Measurements from ENCODE around the gene C5. TPM values are rescaled to one million over a fixed set of nuclear protein-coding genes. Genes with fewer than 3 reads are reported as not detected.

C5 gene
- total RNA-seq, 4 donors from 2014 or later: 5.2 to 7.2 (median 6.2) TPM

DNA sequence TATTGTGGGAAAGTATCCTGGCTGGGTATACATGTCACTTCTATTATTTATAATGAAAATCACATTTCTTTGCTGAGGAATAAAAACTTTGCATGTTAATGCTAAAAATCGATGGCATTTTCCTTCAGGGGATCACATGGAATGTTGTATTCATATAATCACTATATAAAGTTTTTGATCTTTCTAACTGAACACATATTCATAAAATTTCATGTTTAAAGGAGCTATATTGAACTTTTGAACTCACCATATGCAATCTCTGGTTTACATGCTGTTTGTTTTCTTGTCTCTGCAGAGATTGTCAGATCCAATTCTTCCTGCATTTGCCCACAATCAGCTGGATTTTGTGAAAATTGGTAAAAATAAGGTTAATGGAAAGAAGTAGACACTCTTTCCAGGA, 90.1 kb downstream of the C5 start:
- TF ChIP-seq, protein P1, sequence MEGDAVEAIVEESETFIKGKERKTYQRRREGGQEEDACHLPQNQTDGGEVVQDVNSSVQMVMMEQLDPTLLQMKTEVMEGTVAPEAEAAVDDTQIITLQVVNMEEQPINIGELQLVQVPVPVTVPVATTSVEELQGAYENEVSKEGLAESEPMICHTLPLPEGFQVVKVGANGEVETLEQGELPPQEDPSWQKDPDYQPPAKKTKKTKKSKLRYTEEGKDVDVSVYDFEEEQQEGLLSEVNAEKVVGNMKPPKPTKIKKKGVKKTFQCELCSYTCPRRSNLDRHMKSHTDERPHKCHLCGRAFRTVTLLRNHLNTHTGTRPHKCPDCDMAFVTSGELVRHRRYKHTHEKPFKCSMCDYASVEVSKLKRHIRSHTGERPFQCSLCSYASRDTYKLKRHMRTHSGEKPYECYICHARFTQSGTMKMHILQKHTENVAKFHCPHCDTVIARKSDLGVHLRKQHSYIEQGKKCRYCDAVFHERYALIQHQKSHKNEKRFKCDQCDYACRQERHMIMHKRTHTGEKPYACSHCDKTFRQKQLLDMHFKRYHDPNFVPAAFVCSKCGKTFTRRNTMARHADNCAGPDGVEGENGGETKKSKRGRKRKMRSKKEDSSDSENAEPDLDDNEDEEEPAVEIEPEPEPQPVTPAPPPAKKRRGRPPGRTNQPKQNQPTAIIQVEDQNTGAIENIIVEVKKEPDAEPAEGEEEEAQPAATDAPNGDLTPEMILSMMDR (IDR thresholded peaks at IDR 0.05): no peak
- ATAC-seq (ENCODE audit: low FRiP score): no peak

DNA sequence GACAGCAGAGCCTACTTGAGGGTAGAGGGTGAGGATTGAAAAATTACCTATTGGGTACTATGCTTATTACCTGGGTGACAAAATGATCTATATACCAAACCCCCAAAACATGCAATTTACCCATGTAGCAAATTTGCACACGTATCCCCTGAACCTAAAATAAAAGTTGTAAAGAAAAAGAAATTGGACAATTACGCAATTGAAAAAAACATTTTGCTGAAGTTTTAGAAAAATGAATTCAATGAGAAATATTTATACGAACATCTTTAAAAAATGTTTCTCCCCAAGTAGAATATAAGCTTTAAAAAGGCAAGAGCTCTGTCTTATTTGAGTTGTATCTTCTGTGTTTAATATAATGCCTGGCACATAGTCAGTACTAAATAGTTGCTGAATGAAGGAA, 93.2 kb downstream of the C5 start:
- TF ChIP-seq, protein P1 (IDR thresholded peaks at IDR 0.05): no peak

More for the DNA sequence above, 90.1 kb downstream of the C5 start:
- no peak for DNase-seq (ENCODE audit: low spot score)

GRCh38 chr9:120951960-120952618, 98.0 kb downstream of the C5 start:
- TF ChIP-seq, protein P1 (IDR thresholded peaks at IDR 0.05): no peak
- ATAC-seq (ENCODE audit: low FRiP score) (no peak), DNase-seq (ENCODE audit: low spot score) (no peak)

More for the DNA sequence above, 93.2 kb downstream of the C5 start:
- no peak for DNase-seq (ENCODE audit: low spot score)
- ATAC-seq (ENCODE audit: low FRiP score): no peak

DNA sequence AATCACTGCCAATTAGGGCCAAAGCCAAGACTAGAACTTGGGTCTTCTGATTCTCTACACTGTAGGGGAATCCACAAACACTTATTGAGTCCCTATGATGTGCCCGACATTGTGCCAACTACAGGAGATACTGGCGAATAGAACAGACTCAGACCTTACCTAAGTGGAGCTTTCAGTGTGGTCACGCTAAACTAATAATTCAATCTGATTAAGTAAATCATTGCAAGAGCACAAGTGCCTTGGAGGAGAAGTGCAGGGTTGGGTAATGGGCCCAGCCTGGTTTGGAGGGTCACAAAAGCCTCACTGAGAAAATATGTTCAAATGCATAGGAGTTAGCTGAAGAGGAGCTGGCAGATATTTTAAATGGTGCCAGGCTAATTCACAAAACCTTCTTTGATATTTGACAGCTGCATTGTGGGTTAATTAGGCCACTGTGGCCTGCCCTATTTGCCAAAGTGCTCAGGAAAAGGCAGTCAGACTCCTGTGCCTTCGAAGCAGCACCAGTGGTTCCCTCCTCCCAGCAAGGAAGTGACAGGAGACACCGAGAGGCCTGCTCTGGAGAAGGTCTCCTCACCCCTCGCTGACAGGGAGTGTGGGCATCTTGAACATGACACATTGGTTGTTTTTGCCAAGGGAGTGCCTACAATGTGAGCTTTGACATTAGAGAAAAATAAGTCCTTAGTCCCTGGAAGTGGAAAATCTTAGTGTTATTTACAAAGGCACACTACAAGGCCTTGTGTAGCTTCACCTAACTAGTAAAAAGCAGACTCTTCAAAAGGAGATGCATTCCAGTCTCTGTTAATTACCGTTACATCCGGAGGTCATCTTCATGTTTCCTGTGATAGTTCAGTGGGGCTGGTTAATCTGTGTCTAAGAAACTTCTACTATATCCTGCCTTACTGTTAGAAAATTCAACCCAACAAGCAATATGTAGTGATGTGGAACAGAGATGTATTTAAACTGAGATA, 99.4 kb downstream of the C5 start:
- ATAC-seq (ENCODE audit: low FRiP score): no peak
- no peak for DNase-seq (ENCODE audit: low spot score)
- TF ChIP-seq, protein P1 (IDR thresholded peaks at IDR 0.05): no peak

GRCh38 chr9:120949290-120949689, 100.8 kb downstream of the C5 start:
- ATAC-seq (ENCODE audit: low FRiP score) (no peak), DNase-seq (ENCODE audit: low spot score) (no peak)
- TF ChIP-seq, protein P1 (IDR thresholded peaks at IDR 0.05): no peak

DNA sequence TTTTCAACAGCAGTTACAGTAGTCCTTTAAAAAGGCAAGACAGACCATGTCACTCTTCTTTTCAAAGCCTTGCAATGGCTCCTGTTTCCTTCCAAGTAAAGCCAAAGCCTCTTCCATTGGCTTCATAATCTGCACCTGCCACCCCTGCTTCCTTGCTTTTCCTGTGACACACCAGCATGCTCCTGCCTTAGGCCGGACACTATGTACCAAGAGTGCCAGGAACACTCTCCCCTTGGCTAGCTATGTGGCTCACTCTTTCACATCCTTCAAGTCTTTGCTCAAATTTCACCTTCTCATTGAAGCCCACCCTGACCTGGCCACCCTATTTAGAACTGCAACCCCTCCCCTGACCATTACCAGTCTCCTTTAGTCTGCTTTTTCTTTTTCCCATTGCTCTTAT, 101.3 kb downstream of the C5 start:
- TF ChIP-seq, protein P1 (IDR thresholded peaks at IDR 0.05): no peak
- DNase-seq (ENCODE audit: low spot score): no peak
- ATAC-seq (ENCODE audit: low FRiP score): no peak

Measured in omental fat pad (tissue), 4 donors.